ENCODE results near the gene CD19.

The CD19 gene

DNA sequence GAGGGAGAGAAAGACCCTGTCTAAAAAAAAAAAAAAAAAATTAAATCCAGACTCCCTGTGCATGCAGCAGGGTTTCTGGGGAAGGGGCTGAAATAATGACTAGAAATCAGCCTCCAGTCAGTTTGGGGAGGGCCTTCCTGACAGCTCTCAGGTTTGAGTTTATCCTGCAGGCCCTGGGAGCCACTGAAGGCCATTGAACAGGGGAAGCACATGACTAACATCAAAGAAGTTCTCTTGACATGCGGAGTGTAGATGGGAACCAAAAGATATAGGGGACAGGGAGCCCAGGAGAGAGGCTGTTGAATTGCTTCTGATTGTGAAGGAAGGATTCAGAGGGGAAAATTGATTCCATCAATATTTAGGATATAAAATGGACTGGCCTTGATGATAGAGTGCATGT, 4.0 kb upstream of the CD19 start:
- H3K4me3 ChIP-seq (ENCODE audit: low read depth, low read length) = no peak overlapping the region
- TF ChIP-seq, protein P1, sequence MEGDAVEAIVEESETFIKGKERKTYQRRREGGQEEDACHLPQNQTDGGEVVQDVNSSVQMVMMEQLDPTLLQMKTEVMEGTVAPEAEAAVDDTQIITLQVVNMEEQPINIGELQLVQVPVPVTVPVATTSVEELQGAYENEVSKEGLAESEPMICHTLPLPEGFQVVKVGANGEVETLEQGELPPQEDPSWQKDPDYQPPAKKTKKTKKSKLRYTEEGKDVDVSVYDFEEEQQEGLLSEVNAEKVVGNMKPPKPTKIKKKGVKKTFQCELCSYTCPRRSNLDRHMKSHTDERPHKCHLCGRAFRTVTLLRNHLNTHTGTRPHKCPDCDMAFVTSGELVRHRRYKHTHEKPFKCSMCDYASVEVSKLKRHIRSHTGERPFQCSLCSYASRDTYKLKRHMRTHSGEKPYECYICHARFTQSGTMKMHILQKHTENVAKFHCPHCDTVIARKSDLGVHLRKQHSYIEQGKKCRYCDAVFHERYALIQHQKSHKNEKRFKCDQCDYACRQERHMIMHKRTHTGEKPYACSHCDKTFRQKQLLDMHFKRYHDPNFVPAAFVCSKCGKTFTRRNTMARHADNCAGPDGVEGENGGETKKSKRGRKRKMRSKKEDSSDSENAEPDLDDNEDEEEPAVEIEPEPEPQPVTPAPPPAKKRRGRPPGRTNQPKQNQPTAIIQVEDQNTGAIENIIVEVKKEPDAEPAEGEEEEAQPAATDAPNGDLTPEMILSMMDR (IDR thresholded peaks at IDR 0.05; ENCODE audit: insufficient read depth, low read depth, low read length, missing control alignments) = no peak
- no peak for DNase-seq (ENCODE audit: low read depth)

DNA sequence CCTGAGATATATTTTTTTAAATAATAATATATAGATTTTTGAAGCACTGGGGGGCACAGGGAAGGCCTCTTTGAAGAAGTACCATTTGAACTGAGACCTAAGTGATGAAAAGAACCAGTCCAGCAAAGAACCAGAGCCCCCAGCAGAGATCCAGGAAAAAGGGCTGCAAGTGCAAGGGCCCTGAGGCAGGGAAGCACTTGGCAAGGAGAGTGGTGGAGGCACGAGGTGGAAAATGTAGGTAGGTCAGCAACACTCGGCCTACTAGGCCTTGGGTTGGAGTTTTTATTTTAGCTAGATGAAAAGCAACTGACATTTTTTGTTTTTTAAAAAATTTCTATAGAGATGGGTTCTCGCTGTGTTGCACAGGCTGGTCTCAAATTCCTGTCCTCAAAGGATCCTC, 1.6 kb upstream of the CD19 start:
- DNase-seq (ENCODE audit: low read depth) = no peak
- H3K4me3 ChIP-seq (ENCODE audit: low read depth, low read length) = no peak overlapping the region
- TF ChIP-seq, protein P1 (IDR thresholded peaks at IDR 0.05; ENCODE audit: insufficient read depth, low read depth, low read length, missing control alignments) = no peak

DNA sequence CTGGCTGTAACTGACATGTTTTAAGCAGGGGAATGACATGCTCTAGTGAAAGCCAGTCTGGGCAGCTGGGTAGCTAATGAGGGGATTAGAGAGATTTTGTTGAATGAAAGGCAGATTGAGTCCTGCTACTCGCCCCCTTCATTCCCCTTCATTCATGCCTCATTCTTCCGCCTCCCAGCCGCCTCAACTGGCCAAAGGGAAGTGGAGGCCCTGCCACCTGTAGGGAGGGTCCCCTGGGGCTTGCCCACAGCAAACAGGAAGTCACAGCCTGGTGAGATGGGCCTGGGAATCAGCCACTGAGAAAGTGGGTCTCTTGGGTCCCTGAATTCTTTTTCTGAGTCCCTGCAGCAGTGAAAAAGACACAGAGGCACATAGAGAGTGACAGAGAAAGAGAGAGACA, 1.1 kb upstream of the CD19 start:
- peak overlapping the region; percentile 98 for H3K4me3 ChIP-seq (ENCODE audit: low read depth, low read length)
- DNase-seq (ENCODE audit: low read depth) = peak; percentile 91
- TF ChIP-seq, protein P1 (IDR thresholded peaks at IDR 0.05; ENCODE audit: insufficient read depth, low read depth, low read length, missing control alignments) = no peak

DNA sequence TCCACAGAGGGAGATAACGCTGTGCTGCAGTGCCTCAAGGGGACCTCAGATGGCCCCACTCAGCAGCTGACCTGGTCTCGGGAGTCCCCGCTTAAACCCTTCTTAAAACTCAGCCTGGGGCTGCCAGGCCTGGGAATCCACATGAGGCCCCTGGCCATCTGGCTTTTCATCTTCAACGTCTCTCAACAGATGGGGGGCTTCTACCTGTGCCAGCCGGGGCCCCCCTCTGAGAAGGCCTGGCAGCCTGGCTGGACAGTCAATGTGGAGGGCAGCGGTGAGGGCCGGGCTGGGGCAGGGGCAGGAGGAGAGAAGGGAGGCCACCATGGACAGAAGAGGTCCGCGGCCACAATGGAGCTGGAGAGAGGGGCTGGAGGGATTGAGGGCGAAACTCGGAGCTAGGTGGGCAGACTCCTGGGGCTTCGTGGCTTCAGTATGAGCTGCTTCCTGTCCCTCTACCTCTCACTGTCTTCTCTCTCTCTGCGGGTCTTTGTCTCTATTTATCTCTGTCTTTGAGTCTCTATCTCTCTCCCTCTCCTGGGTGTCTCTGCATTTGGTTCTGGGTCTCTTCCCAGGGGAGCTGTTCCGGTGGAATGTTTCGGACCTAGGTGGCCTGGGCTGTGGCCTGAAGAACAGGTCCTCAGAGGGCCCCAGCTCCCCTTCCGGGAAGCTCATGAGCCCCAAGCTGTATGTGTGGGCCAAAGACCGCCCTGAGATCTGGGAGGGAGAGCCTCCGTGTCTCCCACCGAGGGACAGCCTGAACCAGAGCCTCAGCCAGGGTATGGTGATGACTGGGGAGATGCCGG, 769 bp downstream of the CD19 start:
- TF ChIP-seq, protein P1 (IDR thresholded peaks at IDR 0.05; ENCODE audit: insufficient read depth, low read depth, low read length, missing control alignments) = no peak
- H3K4me3 ChIP-seq (ENCODE audit: low read depth, low read length) = peak overlapping the region; percentile 98
- DNase-seq (ENCODE audit: low read depth) = peak; percentile 51

DNA sequence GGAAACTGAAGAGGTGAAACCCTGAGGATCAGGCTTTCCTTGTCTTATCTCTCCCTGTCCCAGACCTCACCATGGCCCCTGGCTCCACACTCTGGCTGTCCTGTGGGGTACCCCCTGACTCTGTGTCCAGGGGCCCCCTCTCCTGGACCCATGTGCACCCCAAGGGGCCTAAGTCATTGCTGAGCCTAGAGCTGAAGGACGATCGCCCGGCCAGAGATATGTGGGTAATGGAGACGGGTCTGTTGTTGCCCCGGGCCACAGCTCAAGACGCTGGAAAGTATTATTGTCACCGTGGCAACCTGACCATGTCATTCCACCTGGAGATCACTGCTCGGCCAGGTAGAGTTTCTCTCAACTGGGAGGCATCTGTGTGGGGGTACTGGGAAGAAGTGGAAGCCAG, 1.4 kb downstream of the CD19 start:
- TF ChIP-seq, protein P1 (IDR thresholded peaks at IDR 0.05; ENCODE audit: insufficient read depth, low read depth, low read length, missing control alignments) = no peak
- peak overlapping the region; percentile 98 for H3K4me3 ChIP-seq (ENCODE audit: low read depth, low read length)
- no peak for DNase-seq (ENCODE audit: low read depth)

DNA sequence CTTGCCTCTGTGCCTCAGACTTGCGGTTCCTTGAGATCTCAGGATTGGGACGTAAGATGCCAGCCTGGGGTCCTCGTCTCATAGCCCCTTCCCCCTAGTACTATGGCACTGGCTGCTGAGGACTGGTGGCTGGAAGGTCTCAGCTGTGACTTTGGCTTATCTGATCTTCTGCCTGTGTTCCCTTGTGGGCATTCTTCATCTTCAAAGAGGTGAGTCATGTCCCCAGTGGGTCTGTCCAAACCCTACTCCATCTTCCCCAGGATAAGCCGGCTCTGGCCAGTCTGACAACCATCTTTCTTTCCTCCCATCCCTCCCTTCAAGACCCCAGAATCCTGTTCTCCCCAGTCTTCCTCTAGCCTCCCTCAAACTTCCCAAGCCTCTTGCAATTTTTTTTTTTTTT, 3.6 kb downstream of the CD19 start:
- no peak overlapping the region for H3K4me3 ChIP-seq (ENCODE audit: low read depth, low read length)
- DNase-seq (ENCODE audit: low read depth) = no peak
- TF ChIP-seq, protein P1 (IDR thresholded peaks at IDR 0.05; ENCODE audit: insufficient read depth, low read depth, low read length, missing control alignments) = no peak
